WI38 (cell line): Measurements from ENCODE around the gene TRIM3.

Experiments
- H3K4me3 ChIP-seq: 2 replicates; pipeline ENCODE4 v1.5.1; 2011; ENCODE audit warnings: low read depth, mild to moderate bottlenecking, control low read depth, low read length
- TF ChIP-seq, protein P1 (sequence below): IDR thresholded peaks from 2 replicates; pipeline ENCODE4 v1.5.1; 2012; ENCODE audit warnings: low read depth, mild to moderate bottlenecking, control low read depth, low read length

TRIM3 gene

DNA sequence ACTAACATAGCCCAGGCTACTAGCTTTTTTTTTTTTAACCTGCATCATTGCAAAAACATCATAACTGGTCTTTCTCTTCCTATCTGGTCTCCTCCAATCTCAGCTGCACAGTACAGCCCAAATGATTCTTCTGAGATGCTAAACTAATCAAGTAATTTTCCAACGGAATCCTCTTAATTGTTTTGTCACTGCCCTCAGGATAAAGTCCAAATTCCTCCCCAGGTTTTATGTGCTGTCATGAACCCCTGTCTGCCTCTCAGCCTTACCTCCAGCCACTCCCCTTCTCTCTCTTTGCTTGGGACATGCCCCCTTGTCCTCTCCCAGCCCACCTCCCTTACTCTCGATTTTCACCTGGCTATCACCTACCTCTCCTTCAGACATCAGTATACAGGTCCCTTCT is 67.4 kb downstream of the TRIM3 start:
- TF ChIP-seq, protein P1, sequence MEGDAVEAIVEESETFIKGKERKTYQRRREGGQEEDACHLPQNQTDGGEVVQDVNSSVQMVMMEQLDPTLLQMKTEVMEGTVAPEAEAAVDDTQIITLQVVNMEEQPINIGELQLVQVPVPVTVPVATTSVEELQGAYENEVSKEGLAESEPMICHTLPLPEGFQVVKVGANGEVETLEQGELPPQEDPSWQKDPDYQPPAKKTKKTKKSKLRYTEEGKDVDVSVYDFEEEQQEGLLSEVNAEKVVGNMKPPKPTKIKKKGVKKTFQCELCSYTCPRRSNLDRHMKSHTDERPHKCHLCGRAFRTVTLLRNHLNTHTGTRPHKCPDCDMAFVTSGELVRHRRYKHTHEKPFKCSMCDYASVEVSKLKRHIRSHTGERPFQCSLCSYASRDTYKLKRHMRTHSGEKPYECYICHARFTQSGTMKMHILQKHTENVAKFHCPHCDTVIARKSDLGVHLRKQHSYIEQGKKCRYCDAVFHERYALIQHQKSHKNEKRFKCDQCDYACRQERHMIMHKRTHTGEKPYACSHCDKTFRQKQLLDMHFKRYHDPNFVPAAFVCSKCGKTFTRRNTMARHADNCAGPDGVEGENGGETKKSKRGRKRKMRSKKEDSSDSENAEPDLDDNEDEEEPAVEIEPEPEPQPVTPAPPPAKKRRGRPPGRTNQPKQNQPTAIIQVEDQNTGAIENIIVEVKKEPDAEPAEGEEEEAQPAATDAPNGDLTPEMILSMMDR: no peak
- H3K4me3 ChIP-seq: no peak overlapping the region

DNA sequence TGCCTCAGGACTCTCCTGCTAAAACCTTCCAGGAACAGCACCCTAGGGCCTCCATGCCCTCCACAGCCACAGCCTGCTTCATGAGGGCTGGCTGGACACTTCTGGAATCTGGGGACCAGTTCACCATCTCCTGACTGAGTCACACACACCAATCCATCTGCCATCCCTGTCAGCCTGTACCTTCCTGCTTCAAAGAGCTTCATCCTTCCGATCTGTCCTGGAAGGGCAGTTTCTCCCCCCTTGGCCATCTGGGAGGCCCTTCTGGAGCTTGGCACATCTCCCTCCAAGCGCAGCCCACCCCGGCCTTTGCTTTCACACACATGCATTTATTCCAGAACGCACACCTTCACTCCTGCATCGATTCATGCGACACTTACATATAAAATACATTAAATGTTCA is 67.9 kb downstream of the TRIM3 start:
- TF ChIP-seq, protein P1: no peak
- H3K4me3 ChIP-seq: no peak overlapping the region

DNA sequence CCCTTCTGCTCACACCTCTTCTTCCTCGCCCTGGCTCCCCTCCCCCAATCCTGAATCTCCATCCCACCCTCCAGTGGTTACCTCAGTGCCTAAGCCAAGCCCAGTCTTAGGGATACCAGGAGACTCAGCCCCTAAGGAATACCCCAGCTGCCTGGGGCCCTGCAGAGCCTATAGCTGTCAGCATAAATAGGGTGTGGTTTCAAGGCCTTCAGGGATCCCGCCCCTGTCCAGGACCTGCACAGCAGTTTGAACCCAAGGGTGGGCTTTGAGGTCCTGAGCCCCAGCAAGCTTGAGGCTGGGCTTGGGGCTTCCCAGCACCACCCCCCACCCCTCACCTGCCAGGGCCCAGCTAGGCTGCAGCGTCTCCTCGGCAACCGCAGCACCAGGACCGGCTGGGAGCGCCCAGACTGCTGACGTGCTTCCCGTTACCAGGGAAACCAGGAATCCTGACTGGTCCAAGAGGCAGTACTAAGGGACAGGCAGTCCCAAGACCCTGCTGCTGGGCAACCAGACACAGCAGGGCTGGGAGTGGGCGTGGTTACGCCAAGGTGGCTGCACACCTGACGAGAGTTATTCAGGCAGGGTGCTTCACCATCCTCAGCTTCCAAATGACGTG is 68.6 kb downstream of the TRIM3 start:
- no peak overlapping the region for H3K4me3 ChIP-seq

DNA sequence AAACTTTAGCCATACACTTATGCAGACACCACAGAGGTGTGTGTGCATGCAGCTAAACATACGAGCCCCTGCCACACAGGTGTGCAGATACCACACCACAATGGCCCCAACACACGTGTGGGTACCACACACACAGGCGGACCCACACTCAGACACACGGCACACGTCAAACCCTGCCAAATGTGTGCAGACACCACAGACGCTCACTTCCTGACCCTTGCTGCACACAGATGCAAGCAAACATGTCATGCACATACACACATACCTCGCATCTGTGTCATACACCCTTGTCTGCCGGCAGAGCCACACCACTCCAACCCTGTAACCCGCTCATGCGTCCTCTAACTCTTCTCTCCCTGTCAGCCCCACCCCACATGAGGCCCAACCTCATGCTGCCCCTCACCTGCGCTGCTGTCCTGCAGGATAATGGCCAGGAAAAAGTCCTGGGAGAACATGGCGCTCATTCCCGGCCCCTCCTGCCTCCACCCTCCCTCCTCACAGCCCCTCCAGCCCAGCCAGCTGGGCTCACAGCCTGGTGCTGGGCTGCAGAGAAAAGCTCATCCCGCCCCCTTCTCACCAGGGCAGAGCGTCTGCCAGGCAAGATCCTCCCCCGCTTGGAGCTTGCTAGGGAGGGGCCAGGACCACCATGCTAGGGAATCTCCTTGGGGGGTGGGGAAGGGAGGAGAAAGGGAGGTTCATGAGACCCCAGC is 69.2 kb downstream of the TRIM3 start:
- TF ChIP-seq, protein P1: no peak
- H3K4me3 ChIP-seq: no peak overlapping the region

More for the DNA sequence above, 68.6 kb downstream of the TRIM3 start:
- TF ChIP-seq, protein P1: no peak

DNA sequence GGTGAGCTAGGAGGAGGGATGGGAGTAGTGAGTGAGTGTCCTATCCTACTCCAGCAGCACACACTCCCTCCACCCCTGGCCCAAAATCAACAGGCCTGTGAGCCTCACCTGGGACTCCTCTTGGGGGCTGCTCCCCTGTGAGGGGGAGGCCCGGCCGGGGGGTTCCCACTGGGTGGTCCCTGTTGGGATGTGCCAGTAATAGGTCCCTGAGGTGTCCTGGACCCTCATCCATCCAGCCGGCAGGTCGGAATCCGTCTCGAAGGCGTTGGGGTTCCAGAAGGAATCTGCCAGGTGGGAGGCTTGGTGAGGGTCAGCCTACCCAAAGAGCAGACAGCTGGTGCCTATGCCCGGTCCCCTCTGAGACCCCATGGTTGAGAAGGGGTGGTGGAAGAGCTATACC is 70.2 kb downstream of the TRIM3 start:
- H3K4me3 ChIP-seq: no peak overlapping the region
- TF ChIP-seq, protein P1: no peak

DNA sequence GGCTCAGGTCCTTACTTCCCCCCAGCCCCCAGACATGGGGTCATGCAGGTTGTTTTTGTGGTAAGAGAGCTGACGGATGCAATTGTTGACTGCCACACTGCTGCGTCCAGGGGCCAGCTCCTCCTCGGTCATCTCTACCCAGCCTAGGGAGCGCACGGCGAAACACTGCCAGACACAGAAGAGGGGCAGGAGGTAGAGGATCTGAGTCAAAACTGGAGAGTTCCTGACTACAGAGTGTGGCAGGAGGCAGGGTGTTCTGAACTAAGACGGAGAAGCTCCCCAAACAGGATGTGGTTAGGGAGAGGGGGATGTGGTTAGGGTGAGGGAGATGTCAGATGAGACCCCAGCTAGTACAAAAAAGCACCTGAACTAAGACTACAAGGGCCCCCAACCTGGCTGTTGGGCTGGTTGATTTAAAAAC is 71.2 kb downstream of the TRIM3 start:
- H3K4me3 ChIP-seq: no peak overlapping the region
- TF ChIP-seq, protein P1: no peak

DNA sequence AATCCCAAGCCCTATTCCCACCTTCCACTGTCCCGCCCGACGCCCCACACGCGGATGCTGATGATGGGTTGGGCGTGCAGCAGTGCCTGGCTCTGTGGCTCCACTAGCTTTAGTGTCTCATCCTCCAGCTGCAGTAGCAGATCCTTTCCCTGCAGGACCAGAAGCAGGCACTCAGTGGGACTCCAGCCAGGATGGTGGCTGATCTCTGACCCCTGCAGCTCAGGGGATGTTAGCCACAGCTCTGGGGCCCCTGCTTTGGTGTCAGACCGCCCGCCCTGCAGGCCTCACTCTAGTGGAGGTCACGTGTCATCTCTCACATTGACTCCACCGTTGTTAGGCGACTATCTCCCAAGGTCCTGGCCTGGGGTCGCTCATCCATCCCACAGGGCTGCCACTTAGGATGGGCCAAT is 71.7 kb downstream of the TRIM3 start:
- H3K4me3 ChIP-seq: no peak overlapping the region
- TF ChIP-seq, protein P1: no peak
